Prostate gland (tissue), 2 donors: ENCODE results near the gene VAMP7. TPM values are rescaled to one million over a fixed set of nuclear protein-coding genes. Genes with fewer than 3 reads are reported as not detected.

Experiments used
- DNase-seq: peaks from one replicate; pipeline ENCODE4 v3.0.0-alpha.2; 2019; ENCODE audit warnings: low spot score
- H3K27ac ChIP-seq, 2 donors: fragments of 200-600 bp; sonication (generic); 2 replicates each; pipeline ENCODE4 v1.5.1; 2017 to 2019
- H3K27me3 ChIP-seq: fragments of 200-600 bp; sonication (generic); replicated peaks from 2 replicates; pipeline ENCODE4 v1.5.1; 2019; ENCODE audit not compliant: insufficient read depth
- H3K36me3 ChIP-seq, 2 donors: fragments of 200-600 bp; sonication (generic); 1 replicate in 1 of 2; 2 replicates in 1 of 2; pipeline versions ENCODE4 v1.5.1 to v1.8.1; 2017 to 2019
- H3K4me1 ChIP-seq: fragments of 200-600 bp; sonication (generic); replicated peaks from 2 replicates; pipeline ENCODE4 v1.5.1; 2019
- H3K4me3 ChIP-seq, 2 donors: fragments of 200-600 bp; sonication (generic); 2 replicates each; pipeline ENCODE4 v1.5.1; 2017 to 2019
- H3K9me3 ChIP-seq: fragments of 200-600 bp; sonication (generic); 2 replicates; pipeline ENCODE4 v1.5.1; 2017
- CTCF ChIP-seq, 4 experiments: fragments of 200-600 bp in 2 of 4; fragments of 450-650 bp in 2 of 4; sonication (generic) in 2 of 4; IDR thresholded peaks; 1 replicate in 3 of 4; 2 replicates in 1 of 4; pipeline ENCODE4 v1.5.1; 2016 to 2019; ENCODE audit warnings: antibody characterized with exemption in 4 of 4, mild to moderate bottlenecking in 2 of 4, moderate library complexity in 2 of 4
- POLR2A ChIP-seq: fragments of 450-650 bp; IDR thresholded peaks from one replicate; pipeline ENCODE4 v1.6.1; 2016; ENCODE audit warnings: antibody characterized with exemption, mild to moderate bottlenecking
- POLR2AphosphoS5 ChIP-seq: sonication (generic); formaldehyde crosslinking; IDR thresholded peaks from one replicate; pipeline ENCODE4 v1.6.1; 2017; ENCODE audit warnings: antibody characterized with exemption
- WGBS: methylation state at CpG from one replicate; pipeline ENCODE4 v1.1.5; 2018; 5-methylcytosine and 5-hydroxymethylcytosine counted together
- intact Hi-C: fragments of 100-400 bp; cut with DNase I; formaldehyde crosslinking; loops from one replicate; pipeline ENCODE4 v1.14.2; 2022
- total RNA-seq, 2 donors: library from RNA; depleted of rRNA; stranded (reverse); fragments of >200 nt; gene quantifications; one replicate each; pipeline ENCODE4 v1.1.0, GENCODE V29; 2016

VAMP7 gene
- total RNA-seq, 2 donors from 2014 or later, result 31.6 to 37.5 TPM

GRCh38 chrX:155888139-155888538 lies 7.0 kb downstream of the VAMP7 start:
- no peaks in the 10 kb centered on the region for H3K9me3 ChIP-seq
- no peaks in the 10 kb centered on the region for H3K4me1 ChIP-seq
- H3K4me3 ChIP-seq, result no peak overlapping the region
- no peaks in the 10 kb centered on the region for H3K27me3 ChIP-seq
- TF ChIP-seq POLR2A (no peak), POLR2AphosphoS5 (no peak), CTCF (IDR thresholded peaks at IDR 0.05) (no peak)
- WGBS, result 57% methylated on average over 3 of the region's 3 CpGs
- intact Hi-C loops, result no loop called here
- no peak for DNase-seq
- no peaks in the 10 kb centered on the region for H3K36me3 ChIP-seq
- no peak overlapping the region for H3K27ac ChIP-seq

- Histone ChIP-seq H3K4me1 (no peaks in the 10 kb centered on the region), H3K27me3 (no peaks in the 10 kb centered on the region), H3K27ac (no peak overlapping the region), H3K9me3 (no peaks in the 10 kb centered on the region), H3K4me3 (no peak overlapping the region), H3K36me3 (no peaks in the 10 kb centered on the region)
- 60% methylated on average over 4 of the region's 4 CpGs for WGBS
- TF ChIP-seq POLR2AphosphoS5 (no peak), POLR2A (no peak), CTCF (IDR thresholded peaks at IDR 0.05) (no peak)
- no peak for DNase-seq
- intact Hi-C loops, result no loop called here
Measured at GRCh38 chrX:155889328-155889727, 8.2 kb downstream of the VAMP7 start.

- H3K4me1 ChIP-seq, result no peaks in the 10 kb centered on the region
- intact Hi-C loops, result no loop called here
Measured at GRCh38 chrX:155891446-155892210, 10.5 kb downstream of the VAMP7 start.

GRCh38 chrX:155893521-155893920 lies 12.4 kb downstream of the VAMP7 start:
- no peak overlapping the region for H3K4me3 ChIP-seq
- no peaks in the 10 kb centered on the region for H3K9me3 ChIP-seq
- no peaks in the 10 kb centered on the region for H3K4me1 ChIP-seq
- intact Hi-C loops, result no loop called here
- TF ChIP-seq POLR2A (no peak), POLR2AphosphoS5 (no peak), CTCF (IDR thresholded peaks at IDR 0.05) (no peak)
- no peaks in the 10 kb centered on the region for H3K27me3 ChIP-seq
- no peak overlapping the region for H3K27ac ChIP-seq
- DNase-seq, result no peak
- 44% methylated on average over 3 of the region's 3 CpGs for WGBS
- no peaks in the 10 kb centered on the region for H3K36me3 ChIP-seq

More at GRCh38 chrX:155891446-155892210, 10.5 kb downstream of the VAMP7 start:
- 51% methylated on average over 3 of the region's 3 CpGs for WGBS
- Histone ChIP-seq H3K27ac (no peak overlapping the region), H3K36me3 (no peaks in the 10 kb centered on the region), H3K9me3 (no peaks in the 10 kb centered on the region), H3K27me3 (no peaks in the 10 kb centered on the region), H3K4me3 (no peak overlapping the region)
- DNase-seq, result no peak
- no peak for TF ChIP-seq CTCF (IDR thresholded peaks at IDR 0.05)
- no peak for TF ChIP-seq POLR2AphosphoS5

GRCh38 chrX:155896512-155896911 lies 15.4 kb downstream of the VAMP7 start:
- Histone ChIP-seq H3K36me3 (no peaks in the 10 kb centered on the region), H3K4me1 (no peaks in the 10 kb centered on the region), H3K4me3 (no peak overlapping the region), H3K27ac (no peak overlapping the region), H3K9me3 (no peaks in the 10 kb centered on the region), H3K27me3 (no peaks in the 10 kb centered on the region)
- WGBS, result 78% methylated on average over 4 of the region's 4 CpGs
- DNase-seq, result no peak
- intact Hi-C loops, result no loop called here
- TF ChIP-seq POLR2AphosphoS5 (no peak), CTCF (IDR thresholded peaks at IDR 0.05) (no peak), POLR2A (no peak)
